Osteoblast (primary cell): ENCODE data around the gene CIPC. TPM values are rescaled to one million over a fixed set of nuclear protein-coding genes. Genes with fewer than 3 reads are reported as not detected.

Source experiments
- DNase-seq: peaks from one replicate; pipeline ENCODE4 v3.0.0; 2011; ENCODE audit warnings: low spot score, mixed read lengths; ENCODE audit not compliant: insufficient read length; ENCODE audit errors: missing footprints
- H2AFZ ChIP-seq: 2 replicates; pipeline ENCODE4 v1.6.0; 2011; ENCODE audit warnings: mild to moderate bottlenecking, low read length
- H3K27ac ChIP-seq: 2 replicates; pipeline ENCODE4 v1.5.1; 2011; ENCODE audit warnings: mild to moderate bottlenecking, low read depth, low read length, moderate library complexity
- H3K27me3 ChIP-seq: 2 replicates; pipeline ENCODE4 v1.6.0; 2012; ENCODE audit warnings: mild to moderate bottlenecking, control low read depth, inconsistent platforms, low read length, moderate library complexity; ENCODE audit not compliant: insufficient read depth
- H3K36me3 ChIP-seq: 2 replicates; pipeline ENCODE4 v1.5.1; 2011; ENCODE audit warnings: mild to moderate bottlenecking, low read length, control low read depth, moderate library complexity; ENCODE audit not compliant: insufficient read depth
- H3K4me1 ChIP-seq: 2 replicates; pipeline ENCODE4 v1.5.1; 2011; ENCODE audit warnings: mild to moderate bottlenecking, low read length, control low read depth, moderate library complexity; ENCODE audit not compliant: insufficient read depth
- H3K4me2 ChIP-seq: 2 replicates; pipeline ENCODE4 v1.6.0; 2011; ENCODE audit warnings: mild to moderate bottlenecking, low read length; ENCODE audit not compliant: insufficient read depth
- H3K4me3 ChIP-seq: fragments of 200-600 bp; sonication (generic); 3 replicates; pipeline ENCODE4 v1.5.1; 2012; ENCODE audit warnings: mild to moderate bottlenecking, low read length, inconsistent platforms; ENCODE audit not compliant: insufficient read depth
- H3K79me2 ChIP-seq: 2 replicates; pipeline ENCODE4 v1.6.0; 2012; ENCODE audit warnings: mild to moderate bottlenecking, low read length, control low read depth, inconsistent platforms; ENCODE audit not compliant: insufficient read depth
- H3K9me3 ChIP-seq: 2 replicates; pipeline ENCODE4 v1.5.1; 2011; ENCODE audit warnings: low read depth, low read length, control low read depth
- H4K20me1 ChIP-seq: 2 replicates; pipeline ENCODE4 v1.6.0; 2012; ENCODE audit warnings: mild to moderate bottlenecking, low read length, control low read depth; ENCODE audit not compliant: insufficient read depth
- total RNA-seq: library from RNA; depleted of rRNA; stranded (reverse); fragments of >200 nt; gene quantifications from 2 replicates; pipeline ENCODE4 v1.2.3, GENCODE V29; 2012
- TF ChIP-seq, protein P1 (sequence below): IDR thresholded peaks from 2 replicates; pipeline ENCODE4 v1.5.1; 2011; ENCODE audit warnings: mild to moderate bottlenecking, low read depth, low read length, moderate library complexity; ENCODE audit errors: extremely low read depth

Gene CIPC
- total RNA-seq, 1 donor = 16.6 TPM

DNA sequence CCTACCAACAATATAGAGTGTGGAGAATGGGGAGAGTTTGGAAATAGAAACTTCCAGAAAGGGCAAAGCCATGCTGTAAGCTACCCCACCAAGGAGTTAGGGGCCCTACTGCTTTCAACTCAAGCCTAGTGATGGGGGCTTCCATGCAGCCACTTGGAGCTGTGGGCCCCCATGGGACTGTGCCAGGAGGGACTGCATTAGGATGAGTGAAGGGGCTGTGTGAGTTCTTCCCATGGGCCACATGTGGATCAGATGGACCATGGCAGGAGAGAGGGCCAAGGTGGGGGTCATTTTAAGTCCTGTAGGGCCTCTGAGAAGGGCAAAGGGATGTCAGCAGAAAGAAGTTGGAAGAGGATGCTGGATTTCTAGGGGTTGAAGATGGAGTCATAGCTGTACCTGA is 23.1 kb upstream of the CIPC start:
- no peak overlapping the region for H3K27ac ChIP-seq
- no peaks in the 10 kb centered on the region for H3K9me3 ChIP-seq
- TF ChIP-seq, protein P1, sequence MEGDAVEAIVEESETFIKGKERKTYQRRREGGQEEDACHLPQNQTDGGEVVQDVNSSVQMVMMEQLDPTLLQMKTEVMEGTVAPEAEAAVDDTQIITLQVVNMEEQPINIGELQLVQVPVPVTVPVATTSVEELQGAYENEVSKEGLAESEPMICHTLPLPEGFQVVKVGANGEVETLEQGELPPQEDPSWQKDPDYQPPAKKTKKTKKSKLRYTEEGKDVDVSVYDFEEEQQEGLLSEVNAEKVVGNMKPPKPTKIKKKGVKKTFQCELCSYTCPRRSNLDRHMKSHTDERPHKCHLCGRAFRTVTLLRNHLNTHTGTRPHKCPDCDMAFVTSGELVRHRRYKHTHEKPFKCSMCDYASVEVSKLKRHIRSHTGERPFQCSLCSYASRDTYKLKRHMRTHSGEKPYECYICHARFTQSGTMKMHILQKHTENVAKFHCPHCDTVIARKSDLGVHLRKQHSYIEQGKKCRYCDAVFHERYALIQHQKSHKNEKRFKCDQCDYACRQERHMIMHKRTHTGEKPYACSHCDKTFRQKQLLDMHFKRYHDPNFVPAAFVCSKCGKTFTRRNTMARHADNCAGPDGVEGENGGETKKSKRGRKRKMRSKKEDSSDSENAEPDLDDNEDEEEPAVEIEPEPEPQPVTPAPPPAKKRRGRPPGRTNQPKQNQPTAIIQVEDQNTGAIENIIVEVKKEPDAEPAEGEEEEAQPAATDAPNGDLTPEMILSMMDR = no peak
- no peaks in the 10 kb centered on the region for H3K79me2 ChIP-seq
- H2AFZ ChIP-seq = no peak overlapping the region
- H3K4me1 ChIP-seq = peaks cover 18% of the 10 kb centered on the region
- no peak overlapping the region for H3K4me3 ChIP-seq
- H3K36me3 ChIP-seq = no peaks in the 10 kb centered on the region
- no peaks in the 10 kb centered on the region for H3K27me3 ChIP-seq
- H4K20me1 ChIP-seq = no peaks in the 10 kb centered on the region
- no peak overlapping the region for H3K4me2 ChIP-seq
- no peak for DNase-seq

DNA sequence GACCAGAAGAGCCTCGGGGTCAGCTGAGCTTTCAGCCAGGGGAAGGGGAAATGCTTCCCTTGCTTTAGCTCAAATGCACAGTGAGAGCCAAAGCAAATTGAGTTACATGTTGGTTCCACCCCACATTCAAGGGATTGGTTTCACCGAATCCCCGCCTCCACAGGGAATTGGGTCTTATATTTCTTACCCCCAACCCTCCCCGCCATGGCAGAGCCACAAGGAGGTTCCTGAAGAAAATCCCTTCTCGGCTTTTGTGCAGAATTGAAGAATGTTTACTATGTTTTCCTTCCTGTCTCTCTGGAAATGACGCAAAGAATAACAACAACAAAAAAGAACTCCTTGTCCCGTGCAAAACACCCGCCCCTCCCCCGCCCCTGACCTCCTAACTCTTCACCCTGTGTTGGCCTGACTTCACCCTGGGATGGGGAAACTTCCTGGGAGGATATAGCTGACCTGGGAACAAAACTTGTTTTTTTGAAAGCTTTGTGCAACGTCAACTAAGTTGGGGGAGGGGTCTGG is 21.9 kb upstream of the CIPC start:
- H3K4me3 ChIP-seq = peak overlapping the region; percentile 50
- H3K27ac ChIP-seq = no peak overlapping the region
- no peaks in the 10 kb centered on the region for H3K9me3 ChIP-seq
- no peaks in the 10 kb centered on the region for H3K79me2 ChIP-seq
- H4K20me1 ChIP-seq = no peaks in the 10 kb centered on the region
- peak overlapping the region; percentile 72 for H3K4me2 ChIP-seq
- H2AFZ ChIP-seq = peak overlapping the region; percentile 83
- DNase-seq = peak; percentile 42
- no peaks in the 10 kb centered on the region for H3K27me3 ChIP-seq
- TF ChIP-seq, protein P1 = no peak
- peaks cover 15% of the 10 kb centered on the region for H3K4me1 ChIP-seq
- H3K36me3 ChIP-seq = no peaks in the 10 kb centered on the region

DNA sequence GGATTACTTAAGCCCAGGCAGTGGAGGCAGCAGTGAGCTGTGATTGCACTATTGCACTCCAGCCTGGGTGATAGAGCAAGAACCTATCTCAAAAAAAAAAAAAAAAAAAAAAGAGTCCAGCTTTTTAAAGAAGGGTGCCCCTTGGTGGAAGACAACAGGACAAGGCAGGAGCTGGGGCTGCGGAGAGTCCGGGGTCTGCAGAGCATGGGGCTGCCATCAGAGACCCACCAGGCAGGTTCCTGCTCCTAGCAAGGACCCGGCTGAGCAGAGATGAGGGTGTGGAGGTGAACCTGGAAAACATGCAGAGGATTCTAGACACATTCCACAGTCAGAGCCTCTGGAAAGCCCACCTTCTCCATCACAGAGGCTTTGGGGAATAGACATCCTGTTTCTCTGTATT is 21.0 kb upstream of the CIPC start:
- no peaks in the 10 kb centered on the region for H4K20me1 ChIP-seq
- peaks cover 9% of the 10 kb centered on the region for H3K4me1 ChIP-seq
- H2AFZ ChIP-seq = no peak overlapping the region
- H3K4me3 ChIP-seq = no peak overlapping the region
- H3K4me2 ChIP-seq = no peak overlapping the region
- DNase-seq = no peak
- TF ChIP-seq, protein P1 = no peak
- no peaks in the 10 kb centered on the region for H3K79me2 ChIP-seq
- no peaks in the 10 kb centered on the region for H3K27me3 ChIP-seq
- H3K9me3 ChIP-seq = no peaks in the 10 kb centered on the region
- H3K36me3 ChIP-seq = no peaks in the 10 kb centered on the region
- H3K27ac ChIP-seq = no peak overlapping the region

DNA sequence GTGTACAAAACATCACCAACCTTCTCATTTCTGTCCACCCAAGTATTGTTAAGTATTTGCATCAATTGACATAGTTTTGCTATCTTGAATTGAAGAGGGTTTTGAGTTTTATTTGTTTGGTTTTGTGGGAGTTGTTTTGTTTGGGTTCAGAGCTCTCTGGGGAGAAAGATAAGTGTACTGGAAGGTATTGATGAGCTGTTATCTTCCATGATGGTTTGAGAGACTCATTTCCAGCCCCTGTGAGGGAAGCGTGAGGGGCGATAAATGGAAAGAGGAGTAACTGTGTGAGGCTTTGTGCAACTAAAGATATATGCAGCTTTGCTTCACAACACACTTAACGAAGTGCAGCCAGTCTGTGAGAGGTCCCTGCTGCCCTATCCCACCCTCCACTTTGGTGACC is 15.7 kb upstream of the CIPC start:
- H2AFZ ChIP-seq = no peak overlapping the region
- no peak overlapping the region for H3K27ac ChIP-seq
- H3K36me3 ChIP-seq = no peaks in the 10 kb centered on the region
- no peak overlapping the region for H3K4me3 ChIP-seq
- no peaks in the 10 kb centered on the region for H3K9me3 ChIP-seq
- DNase-seq = peak; percentile 17
- H4K20me1 ChIP-seq = no peaks in the 10 kb centered on the region
- TF ChIP-seq, protein P1 = no peak
- H3K4me2 ChIP-seq = no peak overlapping the region
- H3K4me1 ChIP-seq = no peaks in the 10 kb centered on the region
- no peaks in the 10 kb centered on the region for H3K27me3 ChIP-seq
- H3K79me2 ChIP-seq = no peaks in the 10 kb centered on the region
